Measurements from ENCODE around the gene PCDHGA1.

The PCDHGA1 gene

GRCh38 chr5:141369994-141370848 lies 39.9 kb downstream of the PCDHGA1 start, which contains the start of gene PCDHGB3:
PCDHGB3 (plus strand) TSS chr5:141370242; CDS start chr5:141370395, 153 bp downstream.
- no peak for TF ChIP-seq CTCF (IDR thresholded peaks at IDR 0.05)

GRCh38 chr5:141371572-141372475 lies 41.5 kb downstream of the PCDHGA1 start:
- no peak for TF ChIP-seq CTCF (IDR thresholded peaks at IDR 0.05)

GRCh38 chr5:141373673-141374317 lies 43.5 kb downstream of the PCDHGA1 start, which contains the start of gene PCDHGA6:
PCDHGA6 (plus strand) TSS chr5:141373891; CDS start chr5:141374084, 193 bp downstream.
- peak; percentile 27; the same call in 1 of the 2 replicates for TF ChIP-seq CTCF (IDR thresholded peaks at IDR 0.05)

- TF ChIP-seq CTCF (IDR thresholded peaks at IDR 0.05): no peak
Observed at GRCh38 chr5:141374627-141375026, 44.3 kb downstream of the PCDHGA1 start.

GRCh38 chr5:141382469-141383294 lies 52.4 kb downstream of the PCDHGA1 start, which contains the start of gene PCDHGA7:
PCDHGA7 (plus strand) TSS chr5:141382742; CDS start chr5:141382900, 158 bp downstream.
- TF ChIP-seq CTCF (IDR thresholded peaks at IDR 0.05): peak; percentile 46

GRCh38 chr5:141383345-141383744 lies 53.0 kb downstream of the PCDHGA1 start:
- TF ChIP-seq CTCF (IDR thresholded peaks at IDR 0.05): no peak

Measured in LNCAP (cell line).